Central memory CD4-positive, alpha-beta T cell (primary cell): Measurements from ENCODE around the gene SLC39A11.
"Not testable (repeated sequence)": the region's sequence is repeated elsewhere in the genome, so short reads cannot be mapped to it uniquely, and the experiment has no call there.

Experiments used
- DNase-seq: peaks from one replicate; pipeline ENCODE4 v3.0.0; 2022

SLC39A11 gene

GRCh38 chr17:72858826-72859495 lies 233.5 kb downstream of the SLC39A11 start:
- no peak for DNase-seq

GRCh38 chr17:72853440-72854415 lies 238.8 kb downstream of the SLC39A11 start:
- DNase-seq, result no peak

- DNase-seq, result no peak
Measured at GRCh38 chr17:72852277-72852938, 240.1 kb downstream of the SLC39A11 start.

- DNase-seq, result no peak
Measured at GRCh38 chr17:72850410-72851118, 241.9 kb downstream of the SLC39A11 start.

- no peak for DNase-seq
Measured at GRCh38 chr17:72846399-72846798, 246.1 kb downstream of the SLC39A11 start.

- DNase-seq, result no peak
Measured at GRCh38 chr17:72843591-72843990, 248.9 kb downstream of the SLC39A11 start.

- no peak for DNase-seq
Measured at GRCh38 chr17:72840019-72840418, 252.5 kb downstream of the SLC39A11 start.

- no peak for DNase-seq
Measured at GRCh38 chr17:72839131-72839725, 253.3 kb downstream of the SLC39A11 start.

- no peak for DNase-seq
Measured at GRCh38 chr17:72838581-72838980, 253.9 kb downstream of the SLC39A11 start.

- DNase-seq, result no peak
Measured at GRCh38 chr17:72838068-72838467, 254.4 kb downstream of the SLC39A11 start.

GRCh38 chr17:72837335-72837734 lies 255.2 kb downstream of the SLC39A11 start:
- DNase-seq, result no peak

- no peak for DNase-seq
Measured at GRCh38 chr17:72833128-72833765, 259.2 kb downstream of the SLC39A11 start.

GRCh38 chr17:72832306-72832705 lies 260.2 kb downstream of the SLC39A11 start:
- DNase-seq, result no peak

GRCh38 chr17:72829883-72830282 lies 262.6 kb downstream of the SLC39A11 start:
- no peak for DNase-seq

- DNase-seq, result no peak
Measured at GRCh38 chr17:72826602-72827001, 265.9 kb downstream of the SLC39A11 start.

GRCh38 chr17:72826059-72826458 lies 266.4 kb downstream of the SLC39A11 start:
- not testable (repeated sequence) for DNase-seq

- no peak for DNase-seq
Measured at GRCh38 chr17:72825218-72825617, 267.3 kb downstream of the SLC39A11 start.

- DNase-seq, result not testable (repeated sequence)
Measured at GRCh38 chr17:72824267-72824666, 268.2 kb downstream of the SLC39A11 start.

- DNase-seq, result no peak
Measured at GRCh38 chr17:72822358-72823023, 270.0 kb downstream of the SLC39A11 start.

GRCh38 chr17:72816406-72816805 lies 276.1 kb downstream of the SLC39A11 start:
- DNase-seq, result no peak

GRCh38 chr17:72813481-72813880 lies 279.0 kb downstream of the SLC39A11 start:
- DNase-seq, result no peak
